ENCODE measurements around the gene U2AF2. TPM values are rescaled to one million over a fixed set of nuclear protein-coding genes. Genes with fewer than 3 reads are reported as not detected.

Gene U2AF2
- total RNA-seq, 1 experiment from 2014 or later = 545 TPM

DNA sequence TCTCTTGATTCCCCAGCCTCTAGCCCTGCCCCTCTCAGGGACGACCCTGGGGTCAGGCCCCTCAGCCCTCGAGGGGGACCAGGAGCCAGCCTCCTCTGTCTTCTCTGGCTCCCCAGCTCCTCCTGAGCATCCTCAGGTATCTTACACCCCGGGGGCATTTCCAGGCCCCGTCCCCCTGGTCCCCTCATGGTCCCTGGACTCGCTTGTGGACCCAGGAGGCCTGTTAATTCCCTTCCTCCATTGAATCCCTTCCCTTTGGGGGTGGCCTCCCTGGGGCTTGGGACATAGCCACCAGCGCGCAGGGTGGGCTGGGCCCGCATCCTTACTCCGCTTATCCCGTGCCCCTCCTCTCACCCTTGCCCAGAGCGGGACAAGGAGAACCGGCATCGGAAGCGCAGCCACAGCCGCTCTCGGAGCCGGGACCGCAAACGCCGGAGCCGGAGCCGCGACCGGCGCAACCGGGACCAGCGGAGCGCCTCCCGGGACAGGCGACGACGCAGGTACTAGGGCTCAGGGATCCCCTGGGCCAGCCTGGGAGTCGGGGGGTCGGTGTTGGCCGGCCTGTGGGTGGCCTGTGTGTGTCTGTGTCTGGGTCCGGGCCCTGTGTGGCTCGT is 4.1 kb downstream of the U2AF2 start:
- H3K4me1 ChIP-seq (ENCODE audit: control insufficient read depth, insufficient read depth, low read length) = peaks cover 36% of the 10 kb centered on the region
- ChIA-PET CTCF (no interaction called here), POLR2A (no interaction called here)
- peaks cover 41% of the 10 kb centered on the region for H3K36me3 ChIP-seq (ENCODE audit: control insufficient read depth, insufficient read depth, low read length)
- H3K4me3 ChIP-seq (ENCODE audit: low read depth in 2 of 2, low read length in 2 of 2) = peak overlapping the region in 1 of 2 experiments; percentile 72; a peak in 2 of 4 replicates
- intact Hi-C loops (cut with micrococcal nuclease; ENCODE audit: unreplicated experiment) (no loop called here), in situ Hi-C loops (cut with HindIII; ENCODE audit: low pct_unique_long_range_greater_than_20kb, low sequenced_read_pairs) (no loop called here)
- DNase-seq (ENCODE audit: low read depth, low spot score) (no peak), ATAC-seq (no peak)
- H3K9me3 ChIP-seq (ENCODE audit: control insufficient read depth, insufficient read depth, low read depth, low read length) = no peaks in the 10 kb centered on the region
- H3K27ac ChIP-seq (ENCODE audit: low read length) = peak overlapping the region; percentile 99
- BruUV-seq (replicated peaks) = no TSS peak
- H3K27me3 ChIP-seq (ENCODE audit: control insufficient read depth, insufficient read depth, low read length) = no peaks in the 10 kb centered on the region
- TF ChIP-seq, protein P1, sequence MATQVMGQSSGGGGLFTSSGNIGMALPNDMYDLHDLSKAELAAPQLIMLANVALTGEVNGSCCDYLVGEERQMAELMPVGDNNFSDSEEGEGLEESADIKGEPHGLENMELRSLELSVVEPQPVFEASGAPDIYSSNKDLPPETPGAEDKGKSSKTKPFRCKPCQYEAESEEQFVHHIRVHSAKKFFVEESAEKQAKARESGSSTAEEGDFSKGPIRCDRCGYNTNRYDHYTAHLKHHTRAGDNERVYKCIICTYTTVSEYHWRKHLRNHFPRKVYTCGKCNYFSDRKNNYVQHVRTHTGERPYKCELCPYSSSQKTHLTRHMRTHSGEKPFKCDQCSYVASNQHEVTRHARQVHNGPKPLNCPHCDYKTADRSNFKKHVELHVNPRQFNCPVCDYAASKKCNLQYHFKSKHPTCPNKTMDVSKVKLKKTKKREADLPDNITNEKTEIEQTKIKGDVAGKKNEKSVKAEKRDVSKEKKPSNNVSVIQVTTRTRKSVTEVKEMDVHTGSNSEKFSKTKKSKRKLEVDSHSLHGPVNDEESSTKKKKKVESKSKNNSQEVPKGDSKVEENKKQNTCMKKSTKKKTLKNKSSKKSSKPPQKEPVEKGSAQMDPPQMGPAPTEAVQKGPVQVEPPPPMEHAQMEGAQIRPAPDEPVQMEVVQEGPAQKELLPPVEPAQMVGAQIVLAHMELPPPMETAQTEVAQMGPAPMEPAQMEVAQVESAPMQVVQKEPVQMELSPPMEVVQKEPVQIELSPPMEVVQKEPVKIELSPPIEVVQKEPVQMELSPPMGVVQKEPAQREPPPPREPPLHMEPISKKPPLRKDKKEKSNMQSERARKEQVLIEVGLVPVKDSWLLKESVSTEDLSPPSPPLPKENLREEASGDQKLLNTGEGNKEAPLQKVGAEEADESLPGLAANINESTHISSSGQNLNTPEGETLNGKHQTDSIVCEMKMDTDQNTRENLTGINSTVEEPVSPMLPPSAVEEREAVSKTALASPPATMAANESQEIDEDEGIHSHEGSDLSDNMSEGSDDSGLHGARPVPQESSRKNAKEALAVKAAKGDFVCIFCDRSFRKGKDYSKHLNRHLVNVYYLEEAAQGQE (IDR thresholded peaks at IDR 0.05; ENCODE audit: insufficient read depth in 1 of 2, low read depth in 2 of 2, low read length in 1 of 2) = no peak
- no peak for TF ChIP-seq SIN3A (IDR thresholded peaks at IDR 0.05; ENCODE audit: borderline replicate concordance, insufficient read depth, low read depth, low read length)
- no peak for TF ChIP-seq TCF7L2 (IDR thresholded peaks at IDR 0.05; ENCODE audit: low read depth, low read length)
- TF ChIP-seq, protein P2, sequence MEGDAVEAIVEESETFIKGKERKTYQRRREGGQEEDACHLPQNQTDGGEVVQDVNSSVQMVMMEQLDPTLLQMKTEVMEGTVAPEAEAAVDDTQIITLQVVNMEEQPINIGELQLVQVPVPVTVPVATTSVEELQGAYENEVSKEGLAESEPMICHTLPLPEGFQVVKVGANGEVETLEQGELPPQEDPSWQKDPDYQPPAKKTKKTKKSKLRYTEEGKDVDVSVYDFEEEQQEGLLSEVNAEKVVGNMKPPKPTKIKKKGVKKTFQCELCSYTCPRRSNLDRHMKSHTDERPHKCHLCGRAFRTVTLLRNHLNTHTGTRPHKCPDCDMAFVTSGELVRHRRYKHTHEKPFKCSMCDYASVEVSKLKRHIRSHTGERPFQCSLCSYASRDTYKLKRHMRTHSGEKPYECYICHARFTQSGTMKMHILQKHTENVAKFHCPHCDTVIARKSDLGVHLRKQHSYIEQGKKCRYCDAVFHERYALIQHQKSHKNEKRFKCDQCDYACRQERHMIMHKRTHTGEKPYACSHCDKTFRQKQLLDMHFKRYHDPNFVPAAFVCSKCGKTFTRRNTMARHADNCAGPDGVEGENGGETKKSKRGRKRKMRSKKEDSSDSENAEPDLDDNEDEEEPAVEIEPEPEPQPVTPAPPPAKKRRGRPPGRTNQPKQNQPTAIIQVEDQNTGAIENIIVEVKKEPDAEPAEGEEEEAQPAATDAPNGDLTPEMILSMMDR (IDR thresholded peaks at IDR 0.05) = no peak
- no peak for TF ChIP-seq POLR2AphosphoS5 (IDR thresholded peaks at IDR 0.05; ENCODE audit: low read depth, low read length)

DNA sequence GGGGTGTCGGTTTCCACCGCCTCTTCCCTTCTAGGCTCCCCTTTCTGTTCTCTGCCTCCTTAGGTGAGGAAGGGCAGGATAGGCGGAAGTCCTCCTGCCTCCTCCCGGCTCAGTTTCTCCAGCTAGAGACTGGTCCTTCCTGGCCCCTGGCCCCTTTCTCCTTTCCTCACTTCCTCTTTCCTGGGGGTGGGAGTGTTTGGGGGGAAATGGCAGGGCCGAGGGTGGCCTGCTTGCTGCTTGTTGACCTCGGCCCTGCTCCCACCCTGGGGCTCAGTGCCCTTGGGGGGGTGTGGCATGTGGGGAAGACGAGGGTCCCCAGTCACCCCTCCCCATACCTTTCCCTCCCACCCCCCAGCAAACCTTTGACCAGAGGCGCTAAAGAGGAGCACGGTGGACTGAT is 5.0 kb downstream of the U2AF2 start:
- intact Hi-C loops (cut with micrococcal nuclease; ENCODE audit: unreplicated experiment) (no loop called here), in situ Hi-C loops (cut with HindIII; ENCODE audit: low pct_unique_long_range_greater_than_20kb, low sequenced_read_pairs) (no loop called here)
- H3K27ac ChIP-seq (ENCODE audit: low read length) = peak overlapping the region; percentile 99
- ATAC-seq (no peak), DNase-seq (ENCODE audit: low read depth, low spot score) (no peak)
- no TSS peak for BruUV-seq (replicated peaks)
- ChIA-PET POLR2A (no interaction called here), CTCF (no interaction called here)
- TF ChIP-seq SIN3A (IDR thresholded peaks at IDR 0.05; ENCODE audit: borderline replicate concordance, insufficient read depth, low read depth, low read length) = no peak
- no peak for TF ChIP-seq POLR2AphosphoS5 (IDR thresholded peaks at IDR 0.05; ENCODE audit: low read depth, low read length)
- TF ChIP-seq, protein P2 (IDR thresholded peaks at IDR 0.05) = no peak
- no peak for TF ChIP-seq TCF7L2 (IDR thresholded peaks at IDR 0.05; ENCODE audit: low read depth, low read length)
- TF ChIP-seq, protein P1 (IDR thresholded peaks at IDR 0.05; ENCODE audit: insufficient read depth in 1 of 2, low read depth in 2 of 2, low read length in 1 of 2) = no peak
- peaks cover 46% of the 10 kb centered on the region for H3K36me3 ChIP-seq (ENCODE audit: control insufficient read depth, insufficient read depth, low read length)
- no peaks in the 10 kb centered on the region for H3K9me3 ChIP-seq (ENCODE audit: control insufficient read depth, insufficient read depth, low read depth, low read length)
- no peaks in the 10 kb centered on the region for H3K27me3 ChIP-seq (ENCODE audit: control insufficient read depth, insufficient read depth, low read length)
- H3K4me3 ChIP-seq (ENCODE audit: low read depth in 2 of 2, low read length in 2 of 2) = no peak overlapping the region
- H3K4me1 ChIP-seq (ENCODE audit: control insufficient read depth, insufficient read depth, low read length) = peaks cover 36% of the 10 kb centered on the region
